GM19395 (cell line): Measurements from ENCODE around the gene RGS7.
"Not testable (repeated sequence)": the region's sequence is repeated elsewhere in the genome, so short reads cannot be mapped to it uniquely, and the experiment has no call there.

ENCODE experiments used
- ATAC-seq: cut with Tn5 transposase; IDR thresholded peaks from one replicate; pipeline ENCODE4 v1.9.1; 2021; ENCODE audit warnings: mild to moderate bottlenecking, moderate library complexity; ENCODE audit not compliant: unreplicated experiment

The RGS7 gene

GRCh38 chr1:241217516-241217915, 139.5 kb downstream of the RGS7 start:
- ATAC-seq: no peak

GRCh38 chr1:241215683-241216082, 141.3 kb downstream of the RGS7 start:
- ATAC-seq: no peak

- ATAC-seq: no peak
Observed at GRCh38 chr1:241215203-241215602, 141.8 kb downstream of the RGS7 start.

- no peak for ATAC-seq
Observed at GRCh38 chr1:241213139-241213538, 143.9 kb downstream of the RGS7 start.

GRCh38 chr1:241212628-241213027, 144.4 kb downstream of the RGS7 start:
- ATAC-seq: no peak

GRCh38 chr1:241208910-241209379, 148.1 kb downstream of the RGS7 start:
- no peak for ATAC-seq

- ATAC-seq: no peak
Observed at GRCh38 chr1:241203817-241204216, 153.2 kb downstream of the RGS7 start.

GRCh38 chr1:241202401-241202800, 154.6 kb downstream of the RGS7 start:
- no peak for ATAC-seq

- no peak for ATAC-seq
Observed at GRCh38 chr1:241186716-241187115, 170.3 kb downstream of the RGS7 start.

- no peak for ATAC-seq
Observed at GRCh38 chr1:241181971-241182370, 175.0 kb downstream of the RGS7 start.

GRCh38 chr1:241181471-241181870, 175.5 kb downstream of the RGS7 start:
- no peak for ATAC-seq

GRCh38 chr1:241180569-241180968, 176.4 kb downstream of the RGS7 start:
- no peak for ATAC-seq

GRCh38 chr1:241177660-241178059, 179.3 kb downstream of the RGS7 start:
- no peak for ATAC-seq

- no peak for ATAC-seq
Observed at GRCh38 chr1:241172486-241172885, 184.5 kb downstream of the RGS7 start.

- ATAC-seq: no peak
Observed at GRCh38 chr1:241171991-241172390, 185.0 kb downstream of the RGS7 start.

GRCh38 chr1:241167121-241167630, 189.8 kb downstream of the RGS7 start:
- ATAC-seq: no peak

GRCh38 chr1:241166625-241167024, 190.4 kb downstream of the RGS7 start:
- no peak for ATAC-seq

- ATAC-seq: not testable (repeated sequence)
Observed at GRCh38 chr1:241165256-241165655, 191.7 kb downstream of the RGS7 start.

GRCh38 chr1:241163363-241163762, 193.6 kb downstream of the RGS7 start:
- ATAC-seq: no peak

- ATAC-seq: no peak
Observed at GRCh38 chr1:241161188-241161689, 195.8 kb downstream of the RGS7 start.

GRCh38 chr1:241157435-241157834, 199.6 kb downstream of the RGS7 start:
- no peak for ATAC-seq

- no peak for ATAC-seq
Observed at GRCh38 chr1:241156231-241156965, 200.6 kb downstream of the RGS7 start.
